Measurements from ENCODE around the gene IMMP1L. TPM values are rescaled to one million over a fixed set of nuclear protein-coding genes. Genes with fewer than 3 reads are reported as not detected.

Gene IMMP1L
- total RNA-seq, 1 donor from 2014 or later, result 11.3 TPM

DNA sequence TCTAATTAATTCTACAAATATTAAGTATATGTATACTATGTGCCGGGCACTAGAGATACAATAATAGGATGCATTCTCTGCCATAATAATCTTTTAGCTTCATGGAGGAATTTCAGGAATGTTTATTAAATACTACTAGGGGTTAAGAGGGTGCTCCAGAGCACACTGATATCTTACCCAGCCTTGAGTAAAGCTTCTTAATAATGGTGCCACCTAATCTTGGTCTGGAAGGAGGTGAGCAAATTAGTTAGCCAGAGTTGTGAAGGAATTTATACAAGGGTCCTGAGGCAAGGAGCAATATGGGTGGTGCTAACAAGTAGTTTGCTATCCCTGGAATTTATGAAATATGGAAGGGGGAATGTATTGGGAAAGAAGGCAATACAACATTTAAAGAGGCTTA is 21.9 kb upstream of the IMMP1L start:
- FAIRE-seq (no peak), DNase-seq (ENCODE audit: low read depth) (no peak)
- no peak overlapping the region for H3K4me3 ChIP-seq (ENCODE audit: low read depth, low read length)
- H3K27me3 ChIP-seq (ENCODE audit: control insufficient read depth, insufficient read depth, low read length), result no peaks in the 10 kb centered on the region
- H3K36me3 ChIP-seq (ENCODE audit: control insufficient read depth, insufficient read depth, low read length), result no peaks in the 10 kb centered on the region
- TF ChIP-seq, protein P1, sequence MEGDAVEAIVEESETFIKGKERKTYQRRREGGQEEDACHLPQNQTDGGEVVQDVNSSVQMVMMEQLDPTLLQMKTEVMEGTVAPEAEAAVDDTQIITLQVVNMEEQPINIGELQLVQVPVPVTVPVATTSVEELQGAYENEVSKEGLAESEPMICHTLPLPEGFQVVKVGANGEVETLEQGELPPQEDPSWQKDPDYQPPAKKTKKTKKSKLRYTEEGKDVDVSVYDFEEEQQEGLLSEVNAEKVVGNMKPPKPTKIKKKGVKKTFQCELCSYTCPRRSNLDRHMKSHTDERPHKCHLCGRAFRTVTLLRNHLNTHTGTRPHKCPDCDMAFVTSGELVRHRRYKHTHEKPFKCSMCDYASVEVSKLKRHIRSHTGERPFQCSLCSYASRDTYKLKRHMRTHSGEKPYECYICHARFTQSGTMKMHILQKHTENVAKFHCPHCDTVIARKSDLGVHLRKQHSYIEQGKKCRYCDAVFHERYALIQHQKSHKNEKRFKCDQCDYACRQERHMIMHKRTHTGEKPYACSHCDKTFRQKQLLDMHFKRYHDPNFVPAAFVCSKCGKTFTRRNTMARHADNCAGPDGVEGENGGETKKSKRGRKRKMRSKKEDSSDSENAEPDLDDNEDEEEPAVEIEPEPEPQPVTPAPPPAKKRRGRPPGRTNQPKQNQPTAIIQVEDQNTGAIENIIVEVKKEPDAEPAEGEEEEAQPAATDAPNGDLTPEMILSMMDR (IDR thresholded peaks at IDR 0.05; ENCODE audit: insufficient read depth, low read length, severe bottlenecking), result no peak

DNA sequence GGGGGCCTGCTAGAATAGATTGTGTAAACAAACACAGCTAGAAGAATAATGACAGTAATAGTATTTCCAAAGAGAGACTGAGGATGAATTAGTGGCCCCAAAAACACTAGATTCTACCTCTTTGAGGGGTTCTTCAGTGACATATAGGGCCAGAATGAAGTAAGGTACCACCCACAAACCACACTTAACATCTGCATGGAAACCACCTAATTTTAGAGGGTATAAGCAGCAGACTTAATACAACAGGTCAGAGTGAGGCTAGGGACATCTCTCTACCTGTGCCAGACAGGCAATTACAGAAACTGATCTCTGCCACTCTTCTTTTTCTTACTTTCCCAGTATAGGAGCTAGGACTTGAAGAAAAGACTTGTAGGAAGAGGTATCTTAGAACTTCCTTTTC is 20.3 kb upstream of the IMMP1L start:
- DNase-seq (ENCODE audit: low read depth) (no peak), FAIRE-seq (no peak)
- Histone ChIP-seq H3K27me3 (ENCODE audit: control insufficient read depth, insufficient read depth, low read length) (no peaks in the 10 kb centered on the region), H3K4me3 (ENCODE audit: low read depth, low read length) (no peak overlapping the region), H3K36me3 (ENCODE audit: control insufficient read depth, insufficient read depth, low read length) (no peaks in the 10 kb centered on the region)
- TF ChIP-seq, protein P1 (IDR thresholded peaks at IDR 0.05; ENCODE audit: insufficient read depth, low read length, severe bottlenecking), result no peak

DNA sequence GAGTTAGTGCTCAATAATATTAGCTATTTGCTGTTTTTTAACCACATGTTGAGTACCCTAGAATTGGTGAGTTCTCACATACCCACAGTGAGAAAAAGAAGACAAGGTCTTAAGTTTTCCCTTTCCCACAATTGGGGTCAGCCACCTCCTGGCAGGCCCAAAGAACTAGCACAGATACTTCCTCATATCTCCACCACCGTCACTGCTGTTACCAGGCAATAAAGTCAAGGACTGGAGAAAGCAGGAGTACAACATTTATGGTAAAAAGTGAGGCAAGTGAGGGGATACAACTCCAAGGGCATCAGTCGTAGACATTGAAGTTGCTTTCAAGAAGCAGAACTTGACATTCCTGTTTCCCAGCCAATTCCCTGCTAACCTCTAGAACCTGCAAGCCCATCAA is 19.8 kb upstream of the IMMP1L start:
- Histone ChIP-seq H3K27me3 (ENCODE audit: control insufficient read depth, insufficient read depth, low read length) (no peaks in the 10 kb centered on the region), H3K36me3 (ENCODE audit: control insufficient read depth, insufficient read depth, low read length) (no peaks in the 10 kb centered on the region), H3K4me3 (ENCODE audit: low read depth, low read length) (no peak overlapping the region)
- FAIRE-seq, result no peak
- DNase-seq (ENCODE audit: low read depth), result no peak
- TF ChIP-seq, protein P1 (IDR thresholded peaks at IDR 0.05; ENCODE audit: insufficient read depth, low read length, severe bottlenecking), result no peak

DNA sequence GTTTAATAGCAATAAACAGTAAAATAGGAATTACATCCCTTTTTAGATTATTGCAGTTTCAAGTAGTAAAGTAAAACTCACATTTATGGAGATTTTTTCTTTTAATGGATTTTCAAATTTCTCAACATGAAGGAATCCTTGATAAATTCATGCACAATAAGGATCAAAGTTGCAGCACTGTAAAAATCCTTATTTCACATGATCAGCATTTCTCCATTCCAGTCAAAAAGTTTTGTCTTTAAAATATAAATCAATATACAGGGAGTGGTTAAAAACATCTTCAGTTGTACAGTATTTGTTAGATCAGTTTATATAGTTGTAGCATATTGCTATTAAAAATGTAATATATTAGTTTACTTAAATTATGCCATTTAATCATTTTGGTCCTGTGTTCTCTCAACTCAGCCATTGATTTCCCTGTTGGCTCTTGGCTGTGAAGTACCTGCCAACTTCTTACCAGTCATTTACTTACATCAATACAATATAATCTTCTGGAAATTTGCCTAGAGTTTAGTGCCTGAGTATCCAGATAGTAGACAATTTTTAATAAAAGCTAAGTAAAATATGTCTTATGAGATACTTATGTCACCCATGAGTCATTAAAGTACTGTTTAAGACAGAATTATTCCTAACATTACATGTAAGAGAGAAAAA is 12.2 kb upstream of the IMMP1L start:
- no peak for FAIRE-seq
- no peak for DNase-seq (ENCODE audit: low read depth)
- no peaks in the 10 kb centered on the region for H3K36me3 ChIP-seq (ENCODE audit: control insufficient read depth, insufficient read depth, low read length)
- TF ChIP-seq, protein P1 (IDR thresholded peaks at IDR 0.05; ENCODE audit: insufficient read depth, low read length, severe bottlenecking), result no peak
- H3K27me3 ChIP-seq (ENCODE audit: control insufficient read depth, insufficient read depth, low read length), result no peaks in the 10 kb centered on the region
- H3K4me3 ChIP-seq (ENCODE audit: low read depth, low read length), result no peak overlapping the region

DNA sequence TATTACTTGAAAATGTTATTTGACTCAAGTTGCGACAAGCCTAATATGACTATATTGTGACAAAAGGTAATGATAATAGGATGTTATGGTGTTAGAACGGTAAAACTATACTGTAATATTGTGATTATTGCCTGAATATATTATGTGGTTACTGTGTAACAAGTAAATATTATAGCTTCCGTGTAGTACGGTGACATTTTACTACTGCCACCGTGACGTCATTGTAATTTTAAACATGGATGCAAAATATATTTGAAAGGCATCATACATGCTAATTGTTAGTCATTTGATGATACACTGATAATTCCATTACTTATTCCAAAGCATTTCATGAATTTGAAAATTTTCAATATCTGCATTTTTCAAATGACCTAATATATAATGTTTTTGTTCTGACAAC is 2.7 kb upstream of the IMMP1L start:
- FAIRE-seq, result no peak
- no peaks in the 10 kb centered on the region for H3K36me3 ChIP-seq (ENCODE audit: control insufficient read depth, insufficient read depth, low read length)
- TF ChIP-seq, protein P1 (IDR thresholded peaks at IDR 0.05; ENCODE audit: insufficient read depth, low read length, severe bottlenecking), result no peak
- no peak overlapping the region for H3K4me3 ChIP-seq (ENCODE audit: low read depth, low read length)
- H3K27me3 ChIP-seq (ENCODE audit: control insufficient read depth, insufficient read depth, low read length), result no peaks in the 10 kb centered on the region
- no peak for DNase-seq (ENCODE audit: low read depth)

DNA sequence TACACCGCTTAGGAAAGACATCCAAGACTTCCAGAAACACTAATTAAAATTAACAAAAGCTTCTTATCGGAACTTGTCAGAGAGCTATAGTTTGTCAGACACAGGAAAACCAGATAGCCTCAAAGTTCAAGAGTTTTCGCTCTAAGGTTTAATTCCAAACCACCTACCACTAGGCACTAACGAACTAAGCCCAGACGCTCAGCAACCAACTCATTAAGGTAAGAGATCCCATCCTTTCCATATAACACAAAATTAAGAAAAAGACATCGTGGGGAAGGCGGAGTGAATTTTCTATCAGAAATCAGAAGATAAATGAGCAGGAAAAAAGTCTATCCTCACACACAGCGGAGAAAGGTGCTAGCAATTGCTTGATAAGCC is 382 bp downstream of the IMMP1L start:
- Histone ChIP-seq H3K27me3 (ENCODE audit: control insufficient read depth, insufficient read depth, low read length) (no peaks in the 10 kb centered on the region), H3K36me3 (ENCODE audit: control insufficient read depth, insufficient read depth, low read length) (peaks cover 2% of the 10 kb centered on the region), H3K4me3 (ENCODE audit: low read depth, low read length) (peak overlapping the region; percentile 65)
- TF ChIP-seq, protein P1 (IDR thresholded peaks at IDR 0.05; ENCODE audit: insufficient read depth, low read length, severe bottlenecking), result no peak
- DNase-seq (ENCODE audit: low read depth), result peak; percentile 25
- no peak for FAIRE-seq

Data from bronchial epithelial cell (primary cell).